Fibroblast of lung (primary cell): ENCODE results near the gene ABHD16B.

Experiments used
- CTCF ChIP-seq, 2 donors: IDR thresholded peaks in 1 of 2; conservative IDR thresholded peaks in 1 of 2; 1 replicate in 1 of 2; 2 replicates in 1 of 2; pipeline ENCODE4 v1.5.1; 2011 to 2012; ENCODE audit warnings: low read length in 2 of 2, control low read depth in 1 of 2, inconsistent platforms in 1 of 2, low read depth in 1 of 2, mild to moderate bottlenecking in 1 of 2
- EZH2 ChIP-seq: IDR thresholded peaks from 2 replicates; pipeline ENCODE4 v1.5.1; 2012; ENCODE audit warnings: low read length, control low read depth, mild to moderate bottlenecking; ENCODE audit errors: missing control alignments

GRCh38 chr20:63847237-63848002 lies 13.9 kb upstream of the ABHD16B start:
- TF ChIP-seq EZH2 (no peak), CTCF (conservative IDR thresholded peaks at IDR 0.05 in 1 of 2, IDR thresholded peaks at IDR 0.05 in 1 of 2; ENCODE audit: low read depth in 1 of 2, low read length in 2 of 2) (no peak)
